ENCODE measurements around the gene MT1F.

- TF ChIP-seq CEBPB (tag; IDR thresholded peaks at IDR 0.05) (no peak), SMAD4 (CRISPR knock-in tag; conservative IDR thresholded peaks at IDR 0.05) (no peak), TBP (optimal IDR thresholded peaks at IDR 0.05; ENCODE audit: low read depth, low read length) (no peak)
- TF ChIP-seq, protein P1, sequence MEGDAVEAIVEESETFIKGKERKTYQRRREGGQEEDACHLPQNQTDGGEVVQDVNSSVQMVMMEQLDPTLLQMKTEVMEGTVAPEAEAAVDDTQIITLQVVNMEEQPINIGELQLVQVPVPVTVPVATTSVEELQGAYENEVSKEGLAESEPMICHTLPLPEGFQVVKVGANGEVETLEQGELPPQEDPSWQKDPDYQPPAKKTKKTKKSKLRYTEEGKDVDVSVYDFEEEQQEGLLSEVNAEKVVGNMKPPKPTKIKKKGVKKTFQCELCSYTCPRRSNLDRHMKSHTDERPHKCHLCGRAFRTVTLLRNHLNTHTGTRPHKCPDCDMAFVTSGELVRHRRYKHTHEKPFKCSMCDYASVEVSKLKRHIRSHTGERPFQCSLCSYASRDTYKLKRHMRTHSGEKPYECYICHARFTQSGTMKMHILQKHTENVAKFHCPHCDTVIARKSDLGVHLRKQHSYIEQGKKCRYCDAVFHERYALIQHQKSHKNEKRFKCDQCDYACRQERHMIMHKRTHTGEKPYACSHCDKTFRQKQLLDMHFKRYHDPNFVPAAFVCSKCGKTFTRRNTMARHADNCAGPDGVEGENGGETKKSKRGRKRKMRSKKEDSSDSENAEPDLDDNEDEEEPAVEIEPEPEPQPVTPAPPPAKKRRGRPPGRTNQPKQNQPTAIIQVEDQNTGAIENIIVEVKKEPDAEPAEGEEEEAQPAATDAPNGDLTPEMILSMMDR (IDR thresholded peaks at IDR 0.05 in 2 of 3, conservative IDR thresholded peaks at IDR 0.05 in 1 of 3; ENCODE audit: insufficient read depth in 2 of 3, low read depth in 1 of 3, low read length in 3 of 3): no peak
- TF ChIP-seq, protein P2, sequence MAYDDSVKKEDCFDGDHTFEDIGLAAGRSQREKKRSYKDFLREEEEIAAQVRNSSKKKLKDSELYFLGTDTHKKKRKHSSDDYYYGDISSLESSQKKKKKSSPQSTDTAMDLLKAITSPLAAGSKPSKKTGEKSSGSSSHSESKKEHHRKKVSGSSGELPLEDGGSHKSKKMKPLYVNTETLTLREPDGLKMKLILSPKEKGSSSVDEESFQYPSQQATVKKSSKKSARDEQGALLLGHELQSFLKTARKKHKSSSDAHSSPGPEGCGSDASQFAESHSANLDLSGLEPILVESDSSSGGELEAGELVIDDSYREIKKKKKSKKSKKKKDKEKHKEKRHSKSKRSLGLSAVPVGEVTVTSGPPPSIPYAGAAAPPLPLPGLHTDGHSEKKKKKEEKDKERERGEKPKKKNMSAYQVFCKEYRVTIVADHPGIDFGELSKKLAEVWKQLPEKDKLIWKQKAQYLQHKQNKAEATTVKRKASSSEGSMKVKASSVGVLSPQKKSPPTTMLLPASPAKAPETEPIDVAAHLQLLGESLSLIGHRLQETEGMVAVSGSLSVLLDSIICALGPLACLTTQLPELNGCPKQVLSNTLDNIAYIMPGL (CRISPR knock-in tag; IDR thresholded peaks at IDR 0.05): no peak
- TF ChIP-seq, protein P3, sequence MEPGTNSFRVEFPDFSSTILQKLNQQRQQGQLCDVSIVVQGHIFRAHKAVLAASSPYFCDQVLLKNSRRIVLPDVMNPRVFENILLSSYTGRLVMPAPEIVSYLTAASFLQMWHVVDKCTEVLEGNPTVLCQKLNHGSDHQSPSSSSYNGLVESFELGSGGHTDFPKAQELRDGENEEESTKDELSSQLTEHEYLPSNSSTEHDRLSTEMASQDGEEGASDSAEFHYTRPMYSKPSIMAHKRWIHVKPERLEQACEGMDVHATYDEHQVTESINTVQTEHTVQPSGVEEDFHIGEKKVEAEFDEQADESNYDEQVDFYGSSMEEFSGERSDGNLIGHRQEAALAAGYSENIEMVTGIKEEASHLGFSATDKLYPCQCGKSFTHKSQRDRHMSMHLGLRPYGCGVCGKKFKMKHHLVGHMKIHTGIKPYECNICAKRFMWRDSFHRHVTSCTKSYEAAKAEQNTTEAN (CRISPR knock-in tag; IDR thresholded peaks at IDR 0.05): no peak
These were observed 24.2 kb upstream of the MT1F start for GRCh38 chr16:56633535-56633934.
